ENCODE results near the gene INSL4. TPM values are rescaled to one million over a fixed set of nuclear protein-coding genes. Genes with fewer than 3 reads are reported as not detected.
A peak's percentile ranks its signal among the peaks of the same experiment; 100 is the strongest.

The INSL4 gene
- total RNA-seq (2014; rRNA removed): not detected in 2 replicates
- not detected for polyA plus RNA-seq (2012)

DNA sequence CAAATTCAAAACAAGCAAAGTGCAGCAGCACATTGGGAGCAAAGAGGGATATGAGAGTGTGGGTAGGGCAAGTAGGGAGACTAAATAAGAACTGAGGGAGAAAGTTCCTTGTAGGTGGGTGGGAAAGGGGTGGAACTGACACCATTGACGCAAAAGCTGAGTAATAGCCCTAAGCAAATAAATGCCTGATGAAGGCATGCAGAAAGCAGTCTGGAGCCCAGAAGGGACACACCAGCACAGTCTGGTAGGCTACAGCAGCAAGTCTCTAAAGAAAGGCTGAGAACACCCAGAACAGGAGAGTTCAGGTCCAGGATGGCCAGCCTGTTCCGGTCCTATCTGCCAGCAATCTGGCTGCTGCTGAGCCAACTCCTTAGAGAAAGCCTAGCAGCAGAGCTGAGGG, at the start of gene INSL4:
Gene INSL4 (plus strand): TSS at position 208 of the 400 bp plus-strand sequence. CDS start 105 bp downstream, at position 313.
- DNase-seq (ENCODE audit: low read depth): no peak

DNA sequence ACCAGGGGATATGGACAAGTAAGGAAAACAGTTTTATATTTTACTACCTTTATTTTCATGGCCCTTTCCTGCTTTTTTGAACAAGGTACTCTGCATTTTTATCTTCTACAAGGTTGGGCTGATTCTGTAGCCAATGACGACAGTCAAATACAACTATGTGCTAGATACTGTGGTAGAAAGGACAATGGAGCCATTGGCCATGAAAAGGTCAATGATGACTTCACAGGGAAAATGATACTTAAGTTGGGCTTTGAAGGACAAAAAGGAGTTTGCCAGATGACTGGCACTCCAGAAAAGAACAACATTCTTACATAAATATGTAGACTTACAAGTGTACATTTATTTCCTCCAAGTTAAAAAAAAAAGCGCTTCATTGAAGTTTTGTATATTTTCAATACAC, 46.4 kb upstream of the INSL4 start:
- DNase-seq (ENCODE audit: low read depth): no peak

DNA sequence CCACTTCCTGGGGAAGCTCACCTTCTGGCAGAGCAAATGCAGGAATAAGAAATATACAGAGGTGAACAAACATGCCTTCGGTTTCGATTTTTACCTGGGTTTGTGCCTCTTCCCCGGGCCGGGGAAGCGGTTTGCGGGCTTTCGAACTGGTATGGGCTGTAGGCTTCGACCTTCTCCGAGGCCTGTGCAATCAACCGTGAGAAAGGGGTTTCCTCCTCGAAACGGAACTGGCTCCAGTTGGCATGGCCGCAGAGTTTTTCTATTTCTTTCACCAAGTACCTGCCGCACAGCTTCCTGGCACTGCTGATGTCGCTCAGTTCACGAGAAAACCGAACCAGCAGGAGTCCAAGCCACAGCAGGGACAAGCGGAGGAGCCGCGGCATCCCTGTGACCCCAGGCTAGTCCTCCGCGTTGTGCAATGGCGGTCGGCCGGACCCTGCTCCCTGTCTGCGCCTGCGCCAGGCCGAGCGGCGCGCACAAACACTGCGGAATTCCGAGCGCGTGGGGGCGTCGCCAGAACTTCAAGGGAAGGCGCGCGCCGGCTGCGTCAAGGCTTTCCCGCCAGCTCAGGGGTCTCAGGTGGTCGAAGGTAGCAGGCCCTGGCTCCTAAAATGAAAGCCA, 45.9 kb upstream of the INSL4 start, which contains the start of gene INSL6:
Gene INSL6 (minus strand): TSS at position 420 of the 621 bp plus-strand sequence. CDS start 37 bp downstream, at position 383.
- DNase-seq (ENCODE audit: low read depth): no peak

DNA sequence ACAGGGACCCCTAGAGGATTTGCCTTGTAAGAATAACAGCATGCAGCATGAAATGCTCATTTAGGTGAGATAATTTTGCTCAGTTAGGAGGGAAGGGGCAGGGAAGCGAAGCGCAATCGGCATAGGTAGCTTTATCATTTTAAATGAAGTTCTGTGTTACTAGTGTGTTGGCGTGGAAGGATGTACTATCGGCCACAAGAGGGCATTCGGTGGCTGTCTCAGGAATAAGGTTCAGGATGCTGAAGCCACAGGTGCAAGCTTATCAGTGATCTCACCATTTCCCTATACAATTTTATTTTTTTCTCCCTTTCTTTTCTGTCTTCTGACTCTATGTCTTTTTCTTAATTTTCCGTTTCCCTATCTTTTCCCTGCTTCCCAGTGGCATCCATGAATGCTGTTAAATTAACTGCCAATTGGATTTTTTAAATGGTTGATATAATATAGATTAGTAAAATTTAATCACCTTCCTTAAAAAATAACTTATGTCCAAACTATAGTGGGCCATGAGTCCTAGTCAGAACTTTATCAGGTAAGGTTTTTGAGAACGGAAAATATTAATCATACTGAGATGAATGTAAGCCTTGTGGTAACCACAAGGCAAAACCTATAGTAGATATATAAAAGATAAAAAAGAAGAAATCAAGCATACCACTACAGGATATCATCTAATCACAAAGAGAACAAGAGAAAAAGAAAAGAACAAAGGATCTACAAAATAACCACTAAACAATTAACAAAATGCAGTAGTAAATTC, 44.6 kb upstream of the INSL4 start:
- DNase-seq (ENCODE audit: low read depth): peak; percentile 44

DNA sequence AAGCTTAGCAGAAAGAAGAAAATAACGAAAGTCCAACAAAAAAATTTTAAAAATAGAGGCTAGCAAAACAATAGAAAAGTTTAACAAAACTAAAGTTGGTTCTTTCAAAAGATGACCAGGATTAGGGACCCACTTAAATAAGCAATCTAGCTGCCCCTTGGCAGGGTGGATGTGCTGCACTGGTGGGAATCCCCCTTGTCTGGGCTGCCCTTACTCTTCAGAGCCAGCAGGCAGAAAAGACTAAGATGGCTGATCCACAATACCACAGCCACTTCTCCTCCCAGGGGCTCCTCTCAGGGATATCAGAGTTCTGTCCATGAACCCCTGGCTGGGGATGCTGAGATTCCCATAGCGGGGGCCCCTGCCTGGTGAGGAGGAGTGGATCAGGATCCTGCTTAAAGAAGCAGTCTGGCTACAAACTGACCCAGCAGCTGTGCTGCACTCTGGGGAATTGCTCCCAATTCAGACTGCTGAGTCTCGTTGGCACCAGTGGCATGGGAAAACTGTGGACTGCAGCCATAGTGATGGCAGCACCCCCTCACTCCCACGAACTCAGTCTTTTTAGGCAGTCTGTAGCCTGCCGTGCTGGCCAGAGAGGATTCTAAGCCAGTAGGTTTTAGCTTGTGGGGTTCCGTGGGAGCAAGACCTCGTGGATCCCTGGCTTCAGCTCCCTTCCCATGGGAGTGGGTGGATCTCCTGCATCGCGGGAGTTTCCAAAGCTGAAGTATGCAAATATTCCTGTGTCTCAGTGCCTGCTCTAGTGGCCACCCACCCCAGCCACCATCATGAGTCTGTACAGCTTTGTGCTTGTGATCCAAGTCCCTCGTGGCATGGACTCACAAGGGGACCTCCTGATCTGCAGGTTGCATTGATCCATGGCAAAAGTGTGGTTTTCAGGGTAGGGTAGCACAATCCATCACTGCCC, 42.9 kb upstream of the INSL4 start:
- peak; percentile 15 for DNase-seq (ENCODE audit: low read depth)

DNA sequence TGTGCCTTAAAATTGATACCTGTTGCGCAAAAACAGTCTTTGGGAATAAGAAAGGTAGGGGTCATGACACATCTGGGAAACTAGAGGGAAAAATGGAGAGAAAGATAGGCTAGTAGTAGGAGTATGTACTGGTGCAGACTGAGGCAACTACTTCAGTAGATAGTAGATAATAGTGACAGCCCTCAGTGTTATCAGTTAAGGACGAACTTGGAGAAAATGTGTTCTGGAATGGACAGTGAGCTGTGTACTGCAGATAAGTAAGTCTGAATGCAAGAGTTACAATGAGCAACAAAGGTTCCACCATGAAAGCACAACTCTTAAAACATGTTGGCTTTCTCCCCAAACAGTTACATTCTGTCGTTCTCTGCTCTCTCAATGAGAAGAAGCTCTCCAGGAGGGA, 39.2 kb upstream of the INSL4 start:
- no peak for DNase-seq (ENCODE audit: low read depth)

- DNase-seq (ENCODE audit: low read depth): no peak
Measured at GRCh38 chr9:5193345-5193744, 37.9 kb upstream of the INSL4 start.

DNA sequence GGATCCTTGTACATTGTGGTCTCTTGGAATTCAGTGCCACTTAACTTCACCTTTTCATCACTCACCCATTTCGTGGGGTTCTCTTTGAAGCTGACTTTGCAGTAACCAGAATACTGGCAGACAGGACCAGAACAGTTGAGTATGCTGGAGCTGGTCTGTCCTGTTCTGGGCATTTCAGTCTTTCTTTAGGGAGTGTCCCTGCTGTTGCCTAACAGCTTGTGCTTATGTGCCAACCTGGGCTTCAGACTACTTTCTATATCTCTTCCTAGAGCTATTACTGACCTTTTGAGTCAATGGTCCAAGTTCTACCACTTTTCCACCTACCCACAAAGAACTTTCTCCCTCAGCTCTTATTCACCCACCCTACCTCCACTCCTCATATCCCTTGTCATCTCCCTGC, 35.8 kb upstream of the INSL4 start:
- DNase-seq (ENCODE audit: low read depth): no peak

DNA sequence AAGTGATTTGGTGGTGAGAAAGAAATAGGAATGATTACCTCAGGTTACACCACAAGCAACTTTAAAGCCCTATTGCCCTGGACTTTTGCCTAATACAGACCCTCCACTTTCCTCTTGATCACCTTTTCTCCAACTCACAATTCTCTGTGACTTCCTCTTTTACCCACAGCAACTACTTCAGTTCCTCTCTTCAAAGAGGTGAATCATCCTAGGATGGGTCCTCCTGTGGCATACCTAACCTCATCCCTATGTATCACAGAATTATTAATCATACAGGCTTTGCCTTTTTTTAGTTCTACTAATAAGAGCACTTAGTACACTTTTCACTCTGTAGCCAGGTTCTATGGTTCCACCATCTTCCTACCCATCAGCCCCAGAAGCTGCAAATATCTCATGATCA, 26.1 kb upstream of the INSL4 start:
- DNase-seq (ENCODE audit: low read depth): no peak

DNA sequence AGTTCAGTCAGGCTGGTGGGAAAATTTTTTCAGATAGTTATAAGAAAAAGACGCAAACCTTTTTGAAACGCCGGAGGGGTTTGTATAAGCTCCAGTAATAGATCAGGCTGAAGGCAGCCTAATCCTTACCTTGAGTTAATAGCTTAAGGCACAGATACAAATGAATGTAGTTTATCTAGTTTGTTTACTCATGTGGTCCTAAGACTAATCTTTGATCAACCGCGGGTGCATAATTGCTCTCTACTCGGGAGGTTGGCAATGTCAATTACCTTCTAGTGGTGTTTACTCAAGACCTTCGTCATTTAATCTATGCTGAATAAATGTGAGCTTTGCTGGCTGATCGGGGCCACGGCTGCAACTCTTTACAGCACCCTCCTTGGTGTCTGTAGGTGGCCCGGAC, 665 bp upstream of the INSL4 start:
- DNase-seq (ENCODE audit: low read depth): no peak

- peak; percentile 46 for DNase-seq (ENCODE audit: low read depth)
Measured at GRCh38 chr9:5263351-5264218, 32.4 kb downstream of the INSL4 start.

- no peak for DNase-seq (ENCODE audit: low read depth)
Measured at GRCh38 chr9:5264219-5264595, 33.0 kb downstream of the INSL4 start.

GRCh38 chr9:5265939-5266338, 34.7 kb downstream of the INSL4 start:
- DNase-seq (ENCODE audit: low read depth): no peak

DNA sequence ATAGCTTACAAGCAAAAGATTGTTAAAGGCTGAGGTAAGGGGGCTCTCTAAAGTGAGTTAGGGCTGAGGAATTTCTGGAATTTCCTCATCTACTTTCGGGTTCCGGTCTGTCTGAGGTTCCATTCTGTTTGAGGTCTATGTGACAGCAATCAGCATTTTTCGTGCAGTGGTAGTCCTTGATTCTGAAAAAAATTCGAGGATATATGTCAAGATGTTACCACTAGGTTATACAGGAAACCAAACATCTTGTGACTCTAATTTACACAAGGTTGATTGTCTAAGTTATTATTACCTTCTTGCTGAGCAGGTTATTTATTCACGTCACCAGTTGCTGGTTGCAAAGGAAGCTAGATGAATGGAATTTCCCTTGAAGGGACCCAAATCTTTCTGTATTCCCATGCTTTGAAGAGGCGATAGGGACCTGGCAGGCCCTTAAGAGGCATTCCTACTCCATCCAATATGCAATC, 38.1 kb downstream of the INSL4 start:
- peak; percentile 23 for DNase-seq (ENCODE audit: low read depth)

DNA sequence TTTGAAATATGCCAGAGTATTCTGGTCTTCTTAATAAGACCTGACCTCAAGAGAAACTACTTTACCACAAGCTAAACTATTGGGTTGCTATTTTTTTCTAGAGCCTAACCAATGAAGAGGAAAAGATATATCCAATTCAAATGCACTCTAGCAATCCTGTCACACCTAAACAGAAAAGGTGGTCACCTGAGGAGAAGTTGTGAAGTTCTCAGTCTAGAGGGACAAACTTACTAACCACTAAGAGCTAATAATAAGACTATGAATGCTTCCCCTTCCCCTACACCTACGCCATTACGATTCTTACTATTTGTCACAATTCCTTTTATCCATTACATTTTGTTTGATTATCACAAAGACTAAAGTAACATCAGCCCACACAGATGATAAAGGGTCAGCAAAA, 43.6 kb downstream of the INSL4 start:
- no peak for DNase-seq (ENCODE audit: low read depth)

- peak; percentile 1 for DNase-seq (ENCODE audit: low read depth)
Measured at GRCh38 chr9:5278486-5278885, 47.3 kb downstream of the INSL4 start.

Other genes with a start within 250 kb of the INSL4 start
- 9.0 and 9.6 TPM in 2 replicates for gene JAK2, start 246.1 kb upstream of the INSL4 start, total RNA-seq (2014; rRNA removed)
- gene INSL6, start 45.8 kb upstream of the INSL4 start, total RNA-seq (2014; rRNA removed): not detected in 2 replicates
- gene RLN2, start 73.3 kb downstream of the INSL4 start, total RNA-seq (2014; rRNA removed): not detected in 2 replicates
- not detected in 2 replicates for gene RLN1, start 108.5 kb downstream of the INSL4 start, total RNA-seq (2014; rRNA removed)
- 32.4 and 36.0 TPM in 2 replicates for gene PLGRKT, start 206.5 kb downstream of the INSL4 start, total RNA-seq (2014; rRNA removed)
- gene CD274, start 219.1 kb downstream of the INSL4 start, total RNA-seq (2014; rRNA removed): 5.5 and 7.9 TPM in 2 replicates